NCI-H146 treated with DMSO at 0.1 percent for 48 hours (cell line): ENCODE data around the gene THPO.

Source experiments
- DNase-seq: peaks from one replicate; lab custom pipeline; 2025; ENCODE audit not compliant: unreplicated experiment; lab: John Stamatoyannopoulos, UW

Gene THPO

GRCh38 chr3:184384856-184385422 is 6.9 kb upstream of the THPO start:
- no peak for DNase-seq

GRCh38 chr3:184384342-184384741 is 6.3 kb upstream of the THPO start:
- no peak for DNase-seq

DNA sequence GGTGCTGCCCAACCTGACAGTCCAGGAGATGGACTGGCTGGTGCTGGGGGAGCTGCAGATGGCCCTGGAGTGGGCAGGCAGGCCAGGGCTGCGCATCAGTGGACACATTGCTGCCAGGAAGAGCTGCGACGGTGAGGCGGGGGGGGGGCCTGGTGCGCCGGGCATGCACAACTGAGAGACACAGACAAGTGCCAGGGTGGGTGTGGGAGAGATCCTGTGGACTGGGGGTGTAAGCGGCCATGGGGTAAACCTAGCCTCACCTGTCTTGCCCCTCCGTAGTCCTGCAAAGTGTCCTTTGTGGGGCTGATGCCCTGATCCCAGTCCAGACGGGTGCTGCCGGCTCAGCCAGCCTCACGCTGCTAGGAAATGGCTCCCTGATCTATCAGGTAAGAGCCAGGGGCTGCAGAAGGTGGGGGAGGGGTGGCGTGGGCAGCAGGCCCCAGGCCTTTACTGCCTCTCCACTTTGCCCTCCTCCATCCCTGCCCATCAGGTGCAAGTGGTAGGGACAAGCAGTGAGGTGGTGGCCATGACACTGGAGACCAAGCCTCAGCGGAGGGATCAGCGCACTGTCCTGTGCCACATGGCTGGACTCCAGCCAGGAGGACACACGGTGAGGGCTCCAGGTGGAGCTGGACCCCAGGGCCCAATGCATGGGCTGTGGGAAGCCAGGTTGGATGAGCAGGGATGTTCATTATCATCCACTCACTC is 5.2 kb upstream of the THPO start:
- no peak for DNase-seq

DNA sequence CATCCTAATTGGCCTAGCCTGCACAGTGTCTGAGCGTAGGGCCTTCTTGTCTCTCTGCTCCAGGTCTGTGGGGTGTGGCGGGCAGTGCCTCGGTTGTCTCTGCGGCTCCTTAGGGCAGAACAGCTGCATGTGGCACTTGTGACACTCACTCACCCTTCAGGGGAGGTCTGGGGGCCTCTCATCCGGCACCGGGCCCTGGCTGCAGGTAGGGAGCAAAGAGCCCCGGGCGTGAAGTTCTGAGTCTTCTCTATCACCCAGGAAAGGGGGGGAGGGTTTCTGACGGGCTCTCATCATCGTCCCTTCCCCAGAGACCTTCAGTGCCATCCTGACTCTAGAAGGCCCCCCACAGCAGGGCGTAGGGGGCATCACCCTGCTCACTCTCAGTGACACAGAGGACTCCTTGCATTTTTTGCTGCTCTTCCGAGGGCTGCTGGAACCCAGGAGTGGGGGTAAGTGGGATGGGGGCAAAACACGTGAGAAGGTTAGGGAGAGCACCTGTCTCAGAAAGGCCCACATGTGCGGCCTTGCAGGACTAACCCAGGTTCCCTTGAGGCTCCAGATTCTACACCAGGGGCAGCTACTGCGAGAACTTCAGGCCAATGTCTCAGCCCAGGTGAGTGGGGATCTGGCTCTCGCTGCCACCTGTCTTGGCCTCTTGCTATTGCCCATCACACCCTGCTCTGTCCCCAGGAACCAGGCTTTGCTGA is 4.5 kb upstream of the THPO start:
- DNase-seq = no peak

DNA sequence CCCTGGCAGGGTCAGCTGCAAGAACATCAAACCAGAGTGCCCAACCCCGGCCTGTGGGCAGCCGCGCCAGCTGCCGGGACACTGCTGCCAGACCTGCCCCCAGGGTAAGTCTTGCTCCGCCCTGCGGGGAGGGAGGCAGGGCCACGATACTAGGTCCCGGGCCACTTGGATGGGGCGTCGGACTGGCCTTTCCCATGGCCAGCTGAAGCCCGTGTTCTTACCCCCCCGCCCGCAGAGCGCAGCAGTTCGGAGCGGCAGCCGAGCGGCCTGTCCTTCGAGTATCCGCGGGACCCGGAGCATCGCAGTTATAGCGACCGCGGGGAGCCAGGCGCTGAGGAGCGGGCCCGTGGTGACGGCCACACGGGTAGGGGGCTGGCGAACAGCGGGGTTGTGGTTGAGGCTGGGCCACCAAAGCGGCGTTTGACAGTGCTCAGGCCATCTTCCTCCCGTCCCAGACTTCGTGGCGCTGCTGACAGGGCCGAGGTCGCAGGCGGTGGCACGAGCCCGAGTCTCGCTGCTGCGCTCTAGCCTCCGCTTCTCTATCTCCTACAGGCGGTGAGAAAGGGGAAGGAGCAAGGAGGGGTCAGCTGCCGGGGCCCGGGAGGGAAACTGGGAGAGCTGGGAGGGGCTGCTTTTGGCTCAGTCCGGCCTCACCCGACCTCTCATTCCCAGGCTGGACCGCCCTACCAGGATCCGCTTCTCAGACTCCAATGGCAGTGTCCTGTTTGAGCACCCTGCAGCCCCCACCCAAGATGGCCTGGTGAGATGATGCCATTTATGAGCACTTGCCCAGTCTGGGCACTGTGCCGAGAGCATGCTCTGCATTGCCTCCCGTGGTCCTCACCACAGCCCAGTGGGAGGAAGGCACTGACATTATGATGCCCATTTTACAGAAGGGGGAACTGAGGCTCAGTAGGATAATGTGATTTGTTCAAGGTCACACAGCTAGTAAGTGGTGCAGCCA is 3.5 kb upstream of the THPO start:
- DNase-seq = no peak

GRCh38 chr3:184380627-184381260 is 2.7 kb upstream of the THPO start:
- no peak for DNase-seq

- peak; percentile 29 for DNase-seq
These were observed 2.2 kb upstream of the THPO start for GRCh38 chr3:184380185-184380626.

DNA sequence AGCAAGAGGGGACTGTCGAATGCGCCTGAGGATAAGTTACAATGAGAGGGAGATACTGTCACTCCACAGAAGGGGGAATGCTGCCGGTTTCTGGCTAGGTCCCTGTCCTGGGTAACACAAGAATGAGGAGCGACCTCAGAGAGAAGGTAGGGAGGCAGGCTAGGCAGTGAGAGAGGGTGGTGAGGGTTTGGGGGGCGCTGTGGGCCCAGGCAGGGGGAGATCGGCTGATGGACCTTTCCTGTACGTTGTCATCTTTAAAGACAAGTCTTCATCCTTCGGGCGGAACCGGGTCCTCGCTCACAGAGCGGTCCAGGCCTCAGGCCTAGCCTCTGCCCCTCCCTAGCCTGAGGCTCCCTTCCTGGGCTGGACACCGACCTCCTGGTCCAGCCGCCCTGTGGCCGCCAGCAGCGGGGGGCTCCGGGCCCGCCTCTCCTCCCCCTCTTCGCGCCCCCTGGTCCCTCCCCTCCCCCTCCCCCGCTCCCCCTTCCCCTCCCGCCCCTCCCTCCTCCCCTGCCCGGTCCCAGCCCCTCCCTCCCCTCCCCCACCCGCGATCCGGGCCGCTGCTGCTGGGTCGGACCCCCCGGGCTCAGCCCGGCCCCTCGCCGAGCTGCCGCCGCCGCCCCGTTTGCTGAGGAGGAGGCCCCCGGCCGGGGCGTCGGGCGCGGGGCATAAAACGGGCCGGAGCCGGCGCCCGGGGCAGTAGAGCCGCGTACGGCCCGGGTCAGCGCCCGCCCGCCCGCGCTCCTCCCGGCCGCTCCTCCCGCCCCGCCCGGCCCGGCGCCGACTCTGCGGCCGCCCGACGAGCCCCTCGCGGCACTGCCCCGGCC is 1.6 kb upstream of the THPO start, which contains the start of gene CHRD:
TSS of gene CHRD (plus strand) at position 697 of the 827 bp plus-strand sequence. CDS start 265 bp downstream, outside the sequence.
- no peak for DNase-seq

DNA sequence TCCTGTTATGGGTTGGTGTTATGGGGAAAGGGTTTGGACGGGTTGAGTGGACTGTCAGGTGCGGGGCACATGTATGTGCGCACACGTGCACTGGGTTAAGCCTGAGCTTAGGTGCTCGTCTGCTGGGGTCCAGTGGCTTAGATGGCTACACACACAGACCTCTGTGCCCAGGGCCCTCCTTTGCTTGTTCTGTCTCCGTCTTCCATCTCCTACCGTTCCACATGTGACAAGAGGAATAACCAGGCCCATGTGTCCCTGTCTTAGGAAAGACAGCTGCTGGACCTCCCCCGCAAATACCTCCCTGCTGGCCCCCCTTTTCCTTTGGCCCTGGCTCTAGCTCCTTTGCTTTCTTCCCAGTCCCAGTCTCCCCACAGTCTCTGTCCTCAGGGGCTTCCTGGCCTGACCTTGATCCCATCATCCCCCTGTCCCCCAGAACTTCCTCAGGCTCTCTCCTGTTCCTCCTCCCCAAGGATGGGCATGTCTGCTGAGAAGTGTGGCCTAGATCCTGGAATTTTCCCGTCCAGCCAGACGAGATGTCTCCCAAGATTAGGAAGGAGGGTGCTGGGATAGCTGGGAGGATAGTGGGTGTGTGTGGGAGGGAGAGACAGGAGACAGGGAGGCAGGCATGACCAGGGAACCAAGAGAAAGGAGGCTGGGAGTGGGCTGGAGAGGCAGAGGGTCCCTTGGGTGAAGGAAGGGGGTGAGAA is 797 bp upstream of the THPO start:
- DNase-seq = no peak

DNA sequence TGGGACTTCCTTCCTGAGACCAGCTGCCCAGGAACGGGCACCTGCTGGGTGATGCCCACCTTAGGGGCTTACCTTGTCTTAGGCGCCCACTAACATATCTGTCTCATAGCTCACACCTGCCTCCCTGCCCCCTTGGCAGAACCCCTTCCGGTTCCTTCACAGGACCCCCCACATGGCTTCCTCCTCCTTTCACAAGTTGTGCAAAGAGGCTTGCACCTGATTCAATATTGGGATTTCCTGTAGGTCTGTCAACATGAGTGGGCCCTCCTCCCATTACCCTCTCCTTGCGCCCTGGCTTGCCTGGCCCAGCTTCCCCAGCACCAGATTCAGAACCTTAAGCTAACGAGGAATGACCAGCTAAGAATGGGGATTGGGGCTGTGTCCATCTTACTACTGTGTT is 633 bp downstream of the THPO start:
- DNase-seq = peak; percentile 68

GRCh38 chr3:184375747-184376461 is 2.1 kb downstream of the THPO start:
- DNase-seq = no peak

DNA sequence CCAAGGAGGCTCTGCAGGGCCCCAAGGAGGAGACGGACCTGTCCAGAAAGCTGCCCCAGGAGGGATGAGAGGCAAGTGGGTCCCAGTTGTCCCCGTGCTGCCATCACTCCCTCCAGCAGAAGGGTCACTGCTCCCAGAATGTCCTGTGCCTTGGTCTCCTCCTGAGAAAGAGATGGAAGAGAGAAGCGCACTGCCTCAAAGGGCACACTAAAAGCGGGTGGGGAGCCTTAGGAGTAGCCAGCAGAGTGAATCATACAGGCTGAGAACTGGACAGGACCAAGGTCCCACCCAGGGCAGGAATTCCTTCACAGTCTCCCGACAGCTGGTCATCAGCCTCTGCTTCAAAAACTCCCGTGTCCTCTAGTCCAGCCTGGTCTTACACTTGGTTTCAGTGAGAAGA is 4.6 kb downstream of the THPO start:
- no peak for DNase-seq

DNA sequence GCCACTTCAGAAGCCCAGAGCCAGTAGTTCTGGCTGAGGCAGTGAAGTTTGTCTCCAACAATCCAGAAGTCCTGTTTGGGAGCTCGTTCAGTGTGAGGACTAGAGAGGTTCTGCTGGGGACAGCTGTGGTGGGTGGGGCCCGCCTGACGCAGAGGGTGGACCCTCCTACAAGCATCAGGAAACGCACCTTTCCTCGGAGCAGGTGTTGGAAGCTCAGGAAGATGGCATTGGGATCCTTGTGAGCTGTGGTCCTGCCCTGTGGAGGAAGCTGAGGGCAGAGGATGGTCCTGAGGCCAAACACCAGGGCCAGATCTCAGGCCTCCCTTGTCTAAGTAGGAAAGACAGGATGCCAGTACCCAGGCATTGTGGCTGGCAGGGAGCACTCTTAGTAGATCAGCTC is 5.1 kb downstream of the THPO start:
- DNase-seq = no peak

- DNase-seq = no peak
These were observed 5.6 kb downstream of the THPO start for GRCh38 chr3:184372296-184372821.

- peak; percentile 97 for DNase-seq
These were observed 6.4 kb downstream of the THPO start for GRCh38 chr3:184371570-184372018.

DNA sequence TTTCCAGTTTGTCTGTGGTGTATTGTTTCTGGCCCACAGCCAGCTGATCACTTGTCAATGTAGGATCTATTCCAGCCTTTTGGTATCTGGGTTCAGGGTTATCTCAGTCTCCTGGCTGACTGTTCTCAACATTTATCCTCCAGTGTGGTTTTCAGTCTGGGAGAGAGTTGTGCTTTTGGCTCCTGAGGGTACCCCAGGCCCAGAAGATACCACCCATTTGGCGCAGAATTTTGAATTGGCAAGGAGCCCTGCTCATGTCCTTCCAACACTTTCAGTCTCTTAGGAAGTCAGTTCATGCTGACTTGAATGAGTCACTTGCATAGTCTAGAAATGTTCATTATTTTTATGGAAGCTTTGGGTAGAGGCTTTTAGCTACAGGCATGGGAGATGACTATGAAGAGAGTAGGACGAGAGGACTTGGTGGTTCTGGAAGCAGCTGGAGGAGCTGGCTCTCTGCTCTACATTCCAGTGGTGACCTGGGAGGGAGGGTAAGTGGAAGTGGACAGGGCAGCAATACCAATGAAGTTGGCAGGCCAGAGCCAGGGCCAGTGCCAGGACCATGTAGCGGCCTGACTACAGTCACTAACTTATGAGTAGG is 9.3 kb downstream of the THPO start:
- no peak for DNase-seq

GRCh38 chr3:184368116-184368515 is 9.9 kb downstream of the THPO start:
- DNase-seq = no peak
